HepG2 (cell line): Measurements from ENCODE around the gene IFIT2. TPM values are rescaled to one million over a fixed set of nuclear protein-coding genes. Genes with fewer than 3 reads are reported as not detected.

Experiments used
- ATAC-seq: fragments of 200-7000 bp; cut with Tn5 transposase; 3 replicates; pipeline ENCODE4 v1.9.1; 2020; ENCODE audit warnings: mild to moderate bottlenecking, moderate library complexity
- BruUV-seq: library from RNA; stranded (reverse); fragments of 400-500 nt; replicated peaks from 2 replicates; lab custom pipeline; 2021; lab: Mats Ljungman, UMichigan
- CTCF ChIA-PET: fragments of 300-600 bp; formaldehyde crosslinking; extraction: SDS; loops from one replicate; lab custom pipeline; 2021; ENCODE audit warnings: low total read pairs, inconsistent platforms, low intra/inter-chr PET ratio; lab: Yijun Ruan, JAX
- POLR2A ChIA-PET: fragments of 350-600 bp; sonication (Branson Sonifier 250); formaldehyde crosslinking; loops from one replicate; lab custom pipeline; 2020; ENCODE audit warnings: antibody characterized with exemption, inconsistent platforms; lab: Yijun Ruan, JAX
- DNase-seq: peaks from one replicate; pipeline ENCODE4 v3.0.0-alpha.2; 2015; ENCODE audit warnings: low spot score
- FAIRE-seq: peaks from 3 replicates; lab custom pipeline; 2011; peaks lifted over from hg19 to GRCh38; lab: Jason Lieb, UNC
- H2AFZ ChIP-seq: one replicate; pipeline ENCODE4 v1.6.1; 2011; ENCODE audit warnings: low read length, inconsistent platforms
- H3K27ac ChIP-seq: fragments of 300-600 bp; 3 replicates; pipeline ENCODE4 v1.8.0; 2011; ENCODE audit warnings: mixed run types, mild to moderate bottlenecking, mixed read lengths, low read length, inconsistent platforms; ENCODE audit not compliant: insufficient read depth; ENCODE audit errors: extremely low read length
- H3K27me3 ChIP-seq, 2 experiments: fragments of 200-600 bp in 1 of 2; 2 replicates in 1 of 2; 3 replicates in 1 of 2; pipeline versions ENCODE4 v1.6.0 to v1.8.0; 2011; ENCODE audit warnings: low read length in 2 of 2, mild to moderate bottlenecking in 2 of 2, moderate library complexity in 2 of 2, inconsistent platforms in 1 of 2; ENCODE audit not compliant: insufficient read depth in 2 of 2, control insufficient read depth in 1 of 2
- H3K36me3 ChIP-seq, 2 experiments: fragments of 200-600 bp in 1 of 2; replicated peaks in 1 of 2; 2 replicates in 1 of 2; 3 replicates in 1 of 2; pipeline versions ENCODE4 v1.5.1 to v1.8.0; 2011; ENCODE audit warnings: low read length in 2 of 2, inconsistent platforms in 1 of 2; ENCODE audit not compliant: insufficient read depth in 2 of 2, control insufficient read depth in 1 of 2
- H3K4me1 ChIP-seq: 2 replicates; pipeline ENCODE4 v1.5.1; 2012; ENCODE audit warnings: low read length, inconsistent platforms; ENCODE audit not compliant: insufficient read depth
- H3K4me2 ChIP-seq: 2 replicates; pipeline ENCODE4 v1.6.0; 2011; ENCODE audit warnings: low read depth, low read length, inconsistent platforms
- H3K4me3 ChIP-seq, 3 experiments: fragments of 200-600 bp in 1 of 3; sonication (generic), shearing (Covaris generic) in 1 of 3; replicated peaks in 1 of 3; 2 replicates each; pipeline ENCODE4 v1.5.1; 2011 to 2016; ENCODE audit warnings: low read length in 3 of 3, inconsistent platforms in 2 of 3, low read depth in 2 of 3, mild to moderate bottlenecking in 2 of 3, control low read depth in 1 of 3, mixed read lengths in 1 of 3; ENCODE audit not compliant: insufficient read depth in 1 of 3
- H3K79me2 ChIP-seq: one replicate; pipeline ENCODE4 v1.6.1; 2011; ENCODE audit warnings: low read length, inconsistent platforms; ENCODE audit not compliant: insufficient read depth
- H3K9ac ChIP-seq: 2 replicates; pipeline ENCODE4 v1.6.0; 2011; ENCODE audit warnings: mild to moderate bottlenecking, low read depth, low read length, inconsistent platforms; ENCODE audit not compliant: insufficient read depth
- H3K9me3 ChIP-seq: 2 replicates; pipeline ENCODE4 v1.5.1; 2012; ENCODE audit warnings: mild to moderate bottlenecking, low read length
- H4K20me1 ChIP-seq: 2 replicates; pipeline ENCODE4 v1.6.0; 2011; ENCODE audit warnings: inconsistent platforms, mild to moderate bottlenecking, low read length, moderate library complexity; ENCODE audit not compliant: insufficient read depth
- FOXM1 ChIP-seq: sonication (generic); formaldehyde crosslinking; IDR thresholded peaks from 2 replicates; pipeline ENCODE4 v1.5.0; 2020; ENCODE audit warnings: missing genetic modification reagents
- KLF11 ChIP-seq: IDR thresholded peaks from 2 replicates; pipeline ENCODE4 v1.6.1; 2016; ENCODE audit warnings: missing compliant biosample characterization
- MED8 ChIP-seq: sonication (generic); formaldehyde crosslinking; IDR thresholded peaks from 2 replicates; pipeline ENCODE4 v1.8.1; 2023; ENCODE audit warnings: mild to moderate bottlenecking, missing genetic modification reagents; ENCODE audit not compliant: insufficient replicate concordance
- MIXL1 ChIP-seq: IDR thresholded peaks from 2 replicates; pipeline ENCODE4 v1.6.1; 2016
- POLR2AphosphoS2 ChIP-seq: IDR thresholded peaks from 2 replicates; pipeline ENCODE4 v1.6.1; 2011; ENCODE audit warnings: low read depth, low read length, improper control_type of control experiment
- REPIN1 ChIP-seq: sonication (generic); formaldehyde crosslinking; IDR thresholded peaks from 2 replicates; pipeline ENCODE4 v1.8.0; 2022; ENCODE audit warnings: missing genetic modification reagents, low read depth, mild to moderate bottlenecking, borderline replicate concordance
- SYNCRIP ChIP-seq: fragments of 200-400 bp; formaldehyde crosslinking; IDR thresholded peaks from 2 replicates; pipeline ENCODE4 v1.6.1; 2018; ENCODE audit warnings: mild to moderate bottlenecking, low read depth, low read length; ENCODE audit not compliant: insufficient read depth
- ZNF326 ChIP-seq: sonication (generic); formaldehyde crosslinking; IDR thresholded peaks from 2 replicates; pipeline ENCODE4 v1.4.0; 2020; ENCODE audit warnings: missing genetic modification reagents, borderline replicate concordance
- ZNF510 ChIP-seq: sonication (generic); formaldehyde crosslinking; IDR thresholded peaks from 2 replicates; pipeline ENCODE4 v1.4.0; 2020; ENCODE audit warnings: low read depth, mild to moderate bottlenecking, missing genetic modification reagents
- ZNF766 ChIP-seq: sonication (generic); formaldehyde crosslinking; IDR thresholded peaks from 2 replicates; pipeline ENCODE4 v1.5.0; 2020; ENCODE audit warnings: missing genetic modification reagents, borderline replicate concordance
- ZNF777 ChIP-seq: sonication (generic); formaldehyde crosslinking; IDR thresholded peaks from 2 replicates; pipeline ENCODE4 v1.4.0; 2020; ENCODE audit warnings: missing genetic modification reagents
- ZSCAN31 ChIP-seq: sonication (generic); formaldehyde crosslinking; IDR thresholded peaks from 2 replicates; pipeline ENCODE4 v1.5.0; 2020; ENCODE audit warnings: low read depth, mild to moderate bottlenecking, missing genetic modification reagents
- WGBS: methylation state at CpG from one replicate; pipeline ENCODE4 v1.1.6; 2017; ENCODE audit warnings: low lambda C conversion rate; 5-methylcytosine and 5-hydroxymethylcytosine counted together
- in situ Hi-C: cut with HindIII; loops from 2 replicates; pipeline ENCODE4 v1.10.0; 2017; ENCODE audit warnings: low pct_unique_long_range_greater_than_20kb; ENCODE audit not compliant: extremely low pct_ligation_motif_present
- intact Hi-C: fragments of 100-400 bp; cut with micrococcal nuclease; formaldehyde crosslinking; loops from one replicate; pipeline ENCODE4 v1.10.0; 2022; ENCODE audit not compliant: unreplicated experiment
- polyA plus RNA-seq, 8 experiments: library from polyadenylated mRNA; depleted of rRNA in 3 of 8; stranded (reverse) in 7 of 8; unstranded in 1 of 8; fragments of >200 nt; fragmentation: Illumina TruSeq in 4 of 8; extraction: Trizol in 4 of 8; gene quantifications; 2 replicates each; pipeline versions ENCODE4 v1.2.1 to v1.2.3, GENCODE V29; 2011 to 2016; ENCODE audit warnings: low read depth in 4 of 8, missing spikeins in 1 of 8, mixed read lengths in 1 of 8; ENCODE audit not compliant: insufficient read depth in 1 of 8
- total RNA-seq, 5 experiments: library from RNA; depleted of rRNA; stranded (reverse); fragments of >200 nt; fragmentation: Illumina TruSeq; extraction: Trizol; gene quantifications; 2 replicates each; pipeline ENCODE4 v1.2.3, GENCODE V29; 2016; ENCODE audit warnings: low read depth in 1 of 5

IFIT2 gene
- total and polyA plus RNA-seq, 2 of the 13 experiments (the other 11 are each of a cell fraction or from before 2014, with no cell fraction given): 0.04 to 0.15 TPM

DNA sequence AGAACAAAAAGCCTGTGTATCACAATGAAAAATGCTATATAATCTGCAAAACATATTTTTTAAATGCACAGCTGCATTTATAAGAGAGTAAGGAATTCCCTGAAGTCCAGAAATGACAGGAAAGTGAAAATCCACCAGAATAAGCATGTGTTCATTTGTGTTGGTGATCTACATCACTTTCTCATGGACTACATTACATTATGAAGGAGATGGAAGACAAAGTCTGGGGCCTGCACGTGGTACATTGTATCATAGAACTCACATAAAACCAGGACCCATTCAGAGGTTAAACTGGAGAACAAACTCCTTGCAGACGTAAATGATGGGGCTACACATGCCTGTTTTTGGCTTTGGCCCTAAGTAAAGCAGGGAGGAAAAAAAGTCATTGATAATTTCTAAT lies 42.3 kb downstream of the IFIT2 start:
- Histone ChIP-seq H3K9ac (no peak overlapping the region), H3K79me2 (no peaks in the 10 kb centered on the region), H2AFZ (no peak overlapping the region), H4K20me1 (no peaks in the 10 kb centered on the region), H3K4me1 (peaks cover 36% of the 10 kb centered on the region), H3K27me3 (no peaks in the 10 kb centered on the region), H3K9me3 (no peaks in the 10 kb centered on the region), H3K36me3 (no peaks in the 10 kb centered on the region), H3K4me3 (no peak overlapping the region)
- no peak for DNase-seq
- in situ Hi-C loops: no loop called here
- WGBS: 83% methylated on average over 2 of the region's 2 CpGs
- FAIRE-seq: no peak
- intact Hi-C loops: no loop called here
- POLR2A ChIA-PET: no interaction called here
- BruUV-seq: no TSS peak
- no peak for ATAC-seq
- CTCF ChIA-PET: no interaction called here
- TF ChIP-seq POLR2AphosphoS2 (no peak), REPIN1 (no peak), ZNF326 (CRISPR knock-in tag) (no peak), ZNF777 (CRISPR knock-in tag) (no peak), MIXL1 (CRISPR knock-in tag) (no peak), ZNF510 (CRISPR knock-in tag) (no peak), KLF11 (CRISPR knock-in tag) (no peak), SYNCRIP (no peak), ZNF766 (no peak), FOXM1 (CRISPR knock-in tag) (no peak), MED8 (CRISPR knock-in tag) (no peak), ZSCAN31 (no peak)
- TF ChIP-seq, all 625 proteins: peak for 0
- Histone ChIP-seq H3K4me2 (no peak overlapping the region), H3K27ac (no peak overlapping the region)
